NCI-H128 (cell line): Measurements from ENCODE around the gene PTPN11.
"Not testable (repeated sequence)": the region's sequence is repeated elsewhere in the genome, so short reads cannot be mapped to it uniquely, and the experiment has no call there.

Experiments
- DNase-seq: peaks from one replicate; lab custom pipeline; 2025; ENCODE audit not compliant: unreplicated experiment; lab: John Stamatoyannopoulos, UW

Gene PTPN11

GRCh38 chr12:112418608-112419296, at the start of gene PTPN11:
TSS of gene PTPN11 (plus strand) at chr12:112418947. CDS start at chr12:112419112, 165 bp downstream.
- DNase-seq: no peak

- DNase-seq: no peak
Observed at GRCh38 chr12:112370199-112370598, 48.5 kb upstream of the PTPN11 start.

- no peak for DNase-seq
Observed at GRCh38 chr12:112370868-112371510, 47.8 kb upstream of the PTPN11 start.

GRCh38 chr12:112374166-112374740, 44.5 kb upstream of the PTPN11 start:
- DNase-seq: no peak

GRCh38 chr12:112375105-112375504, 43.6 kb upstream of the PTPN11 start:
- DNase-seq: no peak

GRCh38 chr12:112380663-112381405, 37.9 kb upstream of the PTPN11 start:
- DNase-seq: peak; percentile 17

GRCh38 chr12:112381406-112381882, 37.3 kb upstream of the PTPN11 start:
- DNase-seq: no peak

- DNase-seq: peak; percentile 82
Observed at GRCh38 chr12:112381883-112382796, 36.6 kb upstream of the PTPN11 start, which contains the start of gene HECTD4. TSS of gene HECTD4 (minus strand) at chr12:112382431. CDS start at chr12:112382128, 303 bp downstream.

- no peak for DNase-seq
Observed at GRCh38 chr12:112382866-112383265, 35.9 kb upstream of the PTPN11 start.

GRCh38 chr12:112386726-112387125, 32.0 kb upstream of the PTPN11 start:
- DNase-seq: no peak

GRCh38 chr12:112389228-112389627, 29.5 kb upstream of the PTPN11 start:
- DNase-seq: no peak

- DNase-seq: not testable (repeated sequence)
Observed at GRCh38 chr12:112389922-112390654, 28.7 kb upstream of the PTPN11 start.

- DNase-seq: no peak
Observed at GRCh38 chr12:112393328-112393727, 25.4 kb upstream of the PTPN11 start.

GRCh38 chr12:112401054-112401453, 17.7 kb upstream of the PTPN11 start:
- DNase-seq: no peak

GRCh38 chr12:112401903-112402498, 16.7 kb upstream of the PTPN11 start:
- no peak for DNase-seq

- no peak for DNase-seq
Observed at GRCh38 chr12:112406519-112407488, 11.9 kb upstream of the PTPN11 start.

GRCh38 chr12:112407683-112408082, 11.1 kb upstream of the PTPN11 start:
- DNase-seq: not testable (repeated sequence)

GRCh38 chr12:112408621-112409020, 10.1 kb upstream of the PTPN11 start:
- no peak for DNase-seq
